NCI-H2081 (cell line): Measurements from ENCODE around the gene PPP2R2C.

Source experiments
- DNase-seq, 2 experiments: peaks; one replicate each; lab custom pipeline; 2025; lab: John Stamatoyannopoulos, UW

PPP2R2C gene

GRCh38 chr4:6307230-6307629 is 165.2 kb downstream of the PPP2R2C start:
- no peak for DNase-seq

- no peak for DNase-seq
Observed at GRCh38 chr4:6306299-6306698, 166.1 kb downstream of the PPP2R2C start.

GRCh38 chr4:6303943-6304342 is 168.5 kb downstream of the PPP2R2C start:
- DNase-seq, result no peak

DNA sequence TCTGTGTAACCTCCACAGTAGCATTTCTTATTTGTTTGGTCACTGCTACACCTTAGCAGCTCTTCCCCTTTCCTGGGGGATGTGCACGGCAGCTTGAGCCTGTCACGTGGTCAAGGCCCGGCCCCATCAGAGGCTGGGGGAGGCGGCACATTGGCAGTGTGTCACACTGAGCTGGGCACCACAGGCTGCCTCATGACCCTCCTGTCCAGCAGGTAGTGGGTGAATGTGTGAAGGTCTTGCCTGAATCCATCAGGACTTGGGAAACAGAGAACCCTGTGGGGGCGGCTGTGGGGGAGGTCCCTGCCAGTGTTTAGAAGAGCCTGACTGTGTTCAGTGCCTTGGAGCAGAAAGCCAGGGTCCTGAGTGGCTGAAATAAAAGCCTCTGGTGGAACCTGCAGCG is 169.5 kb downstream of the PPP2R2C start:
- DNase-seq, result no peak

- DNase-seq, result no peak
Observed at GRCh38 chr4:6301732-6302442, 170.5 kb downstream of the PPP2R2C start.

GRCh38 chr4:6301051-6301731 is 171.2 kb downstream of the PPP2R2C start:
- DNase-seq, result no peak

DNA sequence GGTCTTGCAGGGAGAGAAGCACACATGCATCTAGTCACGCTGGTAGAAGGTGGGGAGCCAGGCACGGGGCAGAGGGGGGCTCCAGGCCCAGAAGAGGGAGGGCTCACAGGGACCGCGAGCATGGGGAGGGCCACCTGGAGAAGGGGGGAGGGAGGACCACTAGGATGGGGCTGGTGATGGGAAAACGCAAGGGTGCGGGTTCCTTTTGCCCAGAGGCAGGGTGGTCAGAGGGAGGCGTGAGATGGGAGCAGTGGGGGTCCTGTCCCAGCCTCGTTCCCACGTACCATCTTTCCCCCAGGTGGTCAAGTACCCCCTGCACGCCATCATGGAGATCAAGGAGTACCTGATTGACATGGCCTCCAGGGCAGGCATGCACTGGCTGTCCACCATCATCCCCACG is 172.1 kb downstream of the PPP2R2C start:
- DNase-seq, result no peak

- DNase-seq, result no peak
Observed at GRCh38 chr4:6299875-6300274, 172.5 kb downstream of the PPP2R2C start.

DNA sequence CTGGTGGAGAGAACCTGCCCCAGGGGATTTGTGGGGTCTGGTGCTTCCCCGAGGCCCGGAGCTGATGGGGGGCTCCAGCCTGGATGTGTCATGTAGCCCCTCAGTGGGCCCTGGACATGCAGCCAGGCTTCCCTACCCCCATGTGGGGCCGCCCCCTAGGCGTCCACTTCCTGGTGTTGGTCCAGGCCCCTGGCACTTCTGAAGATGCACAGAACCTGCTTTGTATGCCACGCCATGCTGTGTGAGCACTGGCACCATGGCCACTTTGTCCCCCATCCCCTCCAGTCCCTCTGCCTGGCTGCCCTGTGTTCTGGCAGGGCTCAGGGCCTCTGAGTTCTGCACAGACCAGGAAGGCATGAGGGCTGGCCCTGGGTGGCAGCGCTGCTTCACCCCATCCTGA is 173.6 kb downstream of the PPP2R2C start:
- DNase-seq, result no peak

GRCh38 chr4:6298035-6298434 is 174.4 kb downstream of the PPP2R2C start:
- DNase-seq, result no peak

- DNase-seq, result no peak
Observed at GRCh38 chr4:6297266-6297815, 175.1 kb downstream of the PPP2R2C start.

- no peak for DNase-seq
Observed at GRCh38 chr4:6296026-6296425, 176.4 kb downstream of the PPP2R2C start.

DNA sequence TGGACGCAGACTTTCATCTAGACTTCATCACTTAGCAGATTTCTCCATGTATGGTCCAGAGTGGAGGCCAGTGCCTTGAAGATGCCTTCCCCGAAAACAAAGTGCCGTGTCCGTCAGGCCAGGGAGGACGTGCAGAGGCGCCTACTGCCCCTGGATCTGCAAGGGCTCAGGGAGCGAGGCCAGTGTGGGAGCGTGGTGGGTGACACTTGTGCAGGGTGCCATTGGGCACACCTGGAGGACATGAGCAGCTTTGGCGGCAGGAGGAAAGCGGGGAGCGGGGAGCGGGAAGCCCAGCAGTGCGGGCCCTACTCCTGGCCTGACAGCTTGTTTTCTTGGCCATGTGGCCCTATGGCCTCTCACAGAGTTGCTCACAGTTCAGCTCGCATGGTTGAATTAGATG is 176.9 kb downstream of the PPP2R2C start:
- no peak for DNase-seq

DNA sequence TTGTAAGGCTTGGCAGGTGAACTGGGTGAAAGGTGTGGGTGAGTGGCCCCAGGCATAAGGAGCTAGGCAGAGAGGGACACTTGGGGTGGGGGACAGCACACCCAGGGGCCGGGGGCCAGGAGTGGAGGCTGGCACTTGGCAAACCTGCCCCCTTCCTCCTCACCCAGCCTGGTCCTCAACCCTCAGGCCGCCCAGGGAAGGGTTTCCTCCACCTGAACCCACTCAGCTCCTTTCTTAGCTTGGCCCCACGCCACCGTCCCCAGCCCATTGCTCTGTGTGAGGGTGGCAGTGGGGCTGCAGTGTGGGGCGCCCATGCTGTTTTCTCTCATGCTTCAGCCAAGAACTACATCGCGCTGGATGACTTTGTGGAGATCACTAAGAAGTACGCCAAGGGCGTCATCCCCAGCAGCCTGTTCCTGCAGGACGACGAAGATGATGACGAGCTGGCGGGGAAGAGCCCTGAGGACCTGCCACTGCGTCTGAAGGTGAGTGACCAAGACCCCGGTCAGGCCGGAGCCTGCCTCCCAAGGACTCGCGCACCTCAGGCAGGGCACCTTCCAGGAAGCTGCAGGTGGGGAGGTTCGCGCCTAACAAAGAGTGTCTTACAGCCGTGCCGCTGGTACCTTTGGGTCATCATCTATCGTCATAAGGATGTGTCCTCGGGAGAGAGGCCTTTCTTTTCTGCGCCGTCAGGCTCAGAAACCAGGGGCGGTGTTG is 177.6 kb downstream of the PPP2R2C start:
- no peak for DNase-seq

DNA sequence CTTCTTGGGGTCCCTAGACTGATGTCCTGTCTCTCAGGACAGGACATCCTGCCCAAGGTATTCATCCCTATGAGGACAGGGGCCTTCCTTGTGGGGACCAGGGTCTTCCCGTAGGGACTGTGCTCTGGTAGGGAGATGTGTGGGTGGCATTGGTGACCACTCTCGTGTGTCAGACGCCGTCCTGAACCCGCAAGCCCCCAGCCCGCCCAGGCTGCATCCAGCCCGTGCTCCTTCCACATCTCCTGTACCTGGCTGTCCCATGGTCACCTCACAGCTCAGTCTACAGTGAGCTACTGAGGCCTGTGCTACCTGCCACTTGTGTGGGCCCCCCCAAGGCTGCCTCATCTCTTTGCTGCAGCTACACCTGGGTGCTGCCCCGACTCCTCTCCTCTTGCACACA is 178.8 kb downstream of the PPP2R2C start:
- DNase-seq, result no peak

DNA sequence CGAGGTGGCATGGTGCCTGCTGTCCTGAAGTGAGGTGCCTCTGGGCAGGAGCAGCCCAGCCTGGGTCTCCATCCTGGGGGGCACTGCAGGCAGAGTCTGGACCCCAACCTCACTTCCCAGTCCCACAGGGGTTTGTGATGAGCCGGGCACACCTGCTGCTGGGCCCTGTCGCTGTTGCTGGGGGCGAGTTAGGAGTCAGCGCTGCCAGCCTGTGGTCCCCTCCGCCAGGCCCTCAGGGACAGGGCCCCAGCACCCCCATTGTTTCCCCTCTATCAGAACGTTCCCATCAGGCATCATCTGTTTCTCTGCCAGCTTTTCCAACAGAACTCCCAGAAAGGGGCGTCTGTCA is 179.3 kb downstream of the PPP2R2C start:
- DNase-seq, result no peak

DNA sequence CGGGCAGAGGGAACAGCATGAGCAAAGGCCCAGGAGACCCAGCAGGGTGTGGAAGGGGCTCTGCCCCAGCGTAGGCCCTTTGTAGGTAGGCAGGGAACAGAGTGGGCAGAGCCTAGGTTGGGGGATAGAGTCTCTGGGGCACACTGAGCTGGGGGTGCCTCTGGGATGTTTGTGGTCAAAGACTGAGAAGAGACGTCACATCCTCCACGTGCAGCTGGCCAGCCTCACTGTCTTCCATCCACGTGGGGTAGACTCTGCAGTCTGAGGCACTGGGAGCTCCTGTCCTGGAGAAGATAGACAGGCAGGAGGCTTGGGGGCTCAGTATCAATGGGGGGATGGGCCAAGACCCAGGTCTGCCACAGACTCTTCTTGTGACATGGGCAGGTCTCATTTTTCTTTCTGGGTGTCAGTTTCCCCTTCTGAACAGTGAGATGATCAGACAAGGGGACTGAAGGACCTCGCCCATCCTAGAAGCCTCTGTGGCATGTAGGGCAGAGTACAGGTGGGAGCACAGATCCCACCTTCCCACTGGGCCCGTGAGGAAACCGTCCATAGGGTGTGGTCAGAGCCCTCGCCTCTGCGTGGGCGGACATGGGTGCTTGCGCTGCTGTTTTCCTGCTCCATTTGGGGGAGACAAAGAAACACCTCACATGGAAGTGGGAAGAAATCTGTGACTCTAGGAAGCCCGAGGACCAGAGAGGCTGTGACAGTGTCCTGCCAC is 179.9 kb downstream of the PPP2R2C start:
- DNase-seq, result no peak

DNA sequence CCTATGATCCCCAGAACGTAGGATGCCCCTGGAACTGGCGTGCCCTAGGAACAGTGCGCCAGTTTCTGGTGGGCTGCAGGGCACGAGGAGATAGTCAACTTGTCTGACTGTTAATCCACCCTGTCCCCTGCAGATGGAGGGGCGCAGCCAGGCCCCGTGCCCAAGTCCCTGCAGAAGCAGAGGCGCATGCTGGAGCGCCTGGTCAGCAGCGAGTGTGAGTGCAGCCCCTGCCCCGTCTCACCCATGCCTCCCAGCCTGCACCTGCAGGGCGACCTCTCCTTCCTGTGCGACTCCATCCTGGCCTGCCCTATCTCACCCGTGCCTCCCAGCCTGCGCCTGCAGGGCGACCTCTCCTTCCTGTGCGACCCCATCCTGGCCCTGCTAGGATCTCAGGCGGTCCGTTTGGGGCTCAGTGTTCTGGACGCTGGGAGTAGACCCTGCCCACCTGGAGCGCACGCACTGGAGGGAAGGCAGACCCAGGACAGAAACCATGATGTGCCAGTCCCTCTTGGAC is 180.6 kb downstream of the PPP2R2C start:
- no peak for DNase-seq

GRCh38 chr4:6290769-6291547 is 181.5 kb downstream of the PPP2R2C start:
- no peak for DNase-seq

GRCh38 chr4:6290256-6290655 is 182.2 kb downstream of the PPP2R2C start:
- DNase-seq, result no peak

- DNase-seq, result no peak
Observed at GRCh38 chr4:6288871-6289270, 183.5 kb downstream of the PPP2R2C start.
